ENCODE data around the gene ARHGEF3.

ARHGEF3 gene

GRCh38 chr3:56801662-56802377 lies at the start of gene ARHGEF3:
ARHGEF3 (minus strand) TSS chr3:56801949; CDS start chr3:56801798, 151 bp downstream.
- peak; percentile 93 for DNase-seq (ENCODE audit: extremely low read depth, insufficient read length)
- TF ChIP-seq CTCF (IDR thresholded peaks at IDR 0.05; ENCODE audit: insufficient read depth, low read length, poor library complexity, severe bottlenecking) = peak; percentile 87
- H3K36me3 ChIP-seq (ENCODE audit: control insufficient read depth, insufficient read depth, low read length) = no peaks in the 10 kb centered on the region
- H3K27me3 ChIP-seq (replicated peaks; ENCODE audit: control insufficient read depth, insufficient read depth, low read length) = no peaks in the 10 kb centered on the region
- H3K4me3 ChIP-seq (replicated peaks; ENCODE audit: low read depth, low read length) = peak within 1 kb of the TSS; percentile 91

- H3K36me3 ChIP-seq (ENCODE audit: control insufficient read depth, insufficient read depth, low read length) = no peaks in the 10 kb centered on the region
- DNase-seq (ENCODE audit: extremely low read depth, insufficient read length) = no peak
- H3K4me3 ChIP-seq (replicated peaks; ENCODE audit: low read depth, low read length) = no peak overlapping the region
- TF ChIP-seq CTCF (IDR thresholded peaks at IDR 0.05; ENCODE audit: insufficient read depth, low read length, poor library complexity, severe bottlenecking) = no peak
- no peaks in the 10 kb centered on the region for H3K27me3 ChIP-seq (replicated peaks; ENCODE audit: control insufficient read depth, insufficient read depth, low read length)
These were observed 47.9 kb upstream of the ARHGEF3 start for GRCh38 chr3:56849698-56850097.

- H3K27me3 ChIP-seq (replicated peaks; ENCODE audit: control insufficient read depth, insufficient read depth, low read length) = no peaks in the 10 kb centered on the region
- no peaks in the 10 kb centered on the region for H3K36me3 ChIP-seq (ENCODE audit: control insufficient read depth, insufficient read depth, low read length)
- no peak overlapping the region for H3K4me3 ChIP-seq (replicated peaks; ENCODE audit: low read depth, low read length)
- TF ChIP-seq CTCF (IDR thresholded peaks at IDR 0.05; ENCODE audit: insufficient read depth, low read length, poor library complexity, severe bottlenecking) = no peak
- DNase-seq (ENCODE audit: extremely low read depth, insufficient read length) = no peak
These were observed 43.8 kb upstream of the ARHGEF3 start for GRCh38 chr3:56845505-56845904.

GRCh38 chr3:56844536-56844935 lies 42.8 kb upstream of the ARHGEF3 start:
- Histone ChIP-seq H3K36me3 (ENCODE audit: control insufficient read depth, insufficient read depth, low read length) (no peaks in the 10 kb centered on the region), H3K27me3 (replicated peaks; ENCODE audit: control insufficient read depth, insufficient read depth, low read length) (no peaks in the 10 kb centered on the region), H3K4me3 (replicated peaks; ENCODE audit: low read depth, low read length) (no peak overlapping the region)
- DNase-seq (ENCODE audit: extremely low read depth, insufficient read length) = no peak
- no peak for TF ChIP-seq CTCF (IDR thresholded peaks at IDR 0.05; ENCODE audit: insufficient read depth, low read length, poor library complexity, severe bottlenecking)

GRCh38 chr3:56839784-56840715 lies 38.3 kb upstream of the ARHGEF3 start:
- Histone ChIP-seq H3K36me3 (ENCODE audit: control insufficient read depth, insufficient read depth, low read length) (no peaks in the 10 kb centered on the region), H3K27me3 (replicated peaks; ENCODE audit: control insufficient read depth, insufficient read depth, low read length) (no peaks in the 10 kb centered on the region), H3K4me3 (replicated peaks; ENCODE audit: low read depth, low read length) (no peak overlapping the region)
- DNase-seq (ENCODE audit: extremely low read depth, insufficient read length) = no peak
- no peak for TF ChIP-seq CTCF (IDR thresholded peaks at IDR 0.05; ENCODE audit: insufficient read depth, low read length, poor library complexity, severe bottlenecking)
